ENCODE data around the gene OR5T1.

GRCh38 chr11:56292154-56292553 is 18.2 kb downstream of the OR5T1 start, which contains the start of gene OR8H1:
- TF ChIP-seq CTCF (IDR thresholded peaks at IDR 0.05 in 2 of 3, conservative IDR thresholded peaks at IDR 0.05 in 1 of 3; ENCODE audit: borderline replicate concordance in 1 of 3, insufficient read depth in 1 of 3, low read depth in 2 of 3, low read length in 2 of 3) (no peak), EZH2phosphoT487 (IDR thresholded peaks at IDR 0.05; ENCODE audit: borderline replicate concordance) (no peak), EZH2 (IDR thresholded peaks at IDR 0.05) (no peak), YY1 (IDR thresholded peaks at IDR 0.05; ENCODE audit: extremely low read depth, insufficient replicate concordance, low read depth, low read length) (no peak)

All from HCT116 (cell line).